Measurements from ENCODE around the gene ARHGAP8.

Gene ARHGAP8

DNA sequence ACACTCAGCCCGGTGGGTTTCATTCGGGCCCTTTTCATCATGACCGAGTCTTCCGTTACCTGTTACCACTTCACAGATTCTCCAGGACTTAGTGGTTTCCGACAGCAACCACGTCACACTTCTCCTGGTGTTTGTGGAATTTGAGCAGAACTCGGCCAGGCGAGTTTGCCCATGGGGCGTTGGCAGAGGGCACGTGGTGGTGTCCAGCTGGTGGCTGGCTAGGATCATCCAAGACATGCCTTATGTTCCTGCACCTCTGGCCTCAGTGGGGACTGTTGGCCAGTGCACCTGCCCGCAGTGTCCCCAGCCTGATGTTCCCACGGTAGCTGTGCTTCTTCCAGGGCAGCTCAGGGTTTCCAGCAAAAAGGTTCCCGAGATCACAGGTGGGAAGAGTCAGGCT is 87.3 kb downstream of the ARHGAP8 start:
- H3K4me3 ChIP-seq (ENCODE audit: low read depth, low read length), result no peak overlapping the region
- TF ChIP-seq CTCF (IDR thresholded peaks at IDR 0.05; ENCODE audit: borderline replicate concordance, insufficient read depth, low read depth, low read length), result no peak

DNA sequence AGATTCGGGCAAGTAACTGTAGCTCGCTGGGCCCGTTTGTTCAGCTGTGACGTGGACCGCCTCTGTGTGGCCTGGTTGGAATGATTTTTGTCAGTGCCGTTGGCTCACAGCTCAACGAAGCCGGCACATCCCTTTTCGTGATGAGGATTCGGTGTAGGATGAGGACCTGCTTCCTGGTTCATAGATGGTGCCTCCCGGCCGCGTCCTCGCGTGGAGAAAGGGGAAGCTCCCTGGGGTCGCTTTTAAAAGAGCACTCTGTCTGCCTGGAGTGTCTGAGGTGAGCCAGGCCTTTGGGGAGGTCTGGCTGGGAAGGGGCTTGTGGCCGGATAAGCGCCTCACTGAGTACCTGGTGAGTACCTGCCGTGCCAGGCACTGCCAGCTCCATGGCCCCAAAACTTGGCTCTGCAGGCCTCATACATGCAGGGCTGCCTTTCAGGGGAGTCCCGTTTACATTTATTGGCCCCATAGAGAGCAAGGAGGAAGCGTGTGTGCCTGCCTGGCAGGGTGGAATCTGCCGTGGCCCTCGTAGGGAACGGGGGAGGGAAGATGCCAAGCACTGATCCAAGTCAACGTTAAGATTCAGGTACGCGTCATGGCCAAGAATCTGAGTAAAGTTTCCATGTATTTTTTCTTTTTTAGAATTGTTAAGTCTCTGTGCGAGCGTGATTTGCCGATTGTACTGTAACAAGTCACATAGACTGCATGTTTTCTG is 88.4 kb downstream of the ARHGAP8 start:
- no peak for TF ChIP-seq CTCF (IDR thresholded peaks at IDR 0.05; ENCODE audit: borderline replicate concordance, insufficient read depth, low read depth, low read length)
- no peak overlapping the region for H3K4me3 ChIP-seq (ENCODE audit: low read depth, low read length)

DNA sequence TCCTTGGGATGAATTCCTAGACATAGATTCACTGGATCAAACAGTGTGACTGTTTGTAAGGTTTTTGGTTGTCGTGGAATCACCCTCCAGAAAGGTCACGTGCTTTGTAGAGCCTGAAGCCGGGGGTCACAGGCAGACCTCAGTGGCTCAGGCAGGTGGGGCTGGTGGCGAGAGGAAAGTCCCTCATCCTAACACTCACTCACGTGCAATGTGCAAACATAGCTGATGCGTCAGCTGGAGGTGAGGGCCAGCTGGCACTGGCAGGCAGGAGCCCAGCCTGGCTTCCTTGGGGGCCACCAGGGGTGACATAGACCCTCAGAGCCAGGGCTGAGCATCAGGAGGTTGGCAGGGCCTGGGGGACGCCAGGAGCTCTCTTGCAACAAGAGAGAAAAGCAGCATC is 90.0 kb downstream of the ARHGAP8 start:
- H3K4me3 ChIP-seq (ENCODE audit: low read depth, low read length), result no peak overlapping the region
- TF ChIP-seq CTCF (IDR thresholded peaks at IDR 0.05; ENCODE audit: borderline replicate concordance, insufficient read depth, low read depth, low read length), result no peak

DNA sequence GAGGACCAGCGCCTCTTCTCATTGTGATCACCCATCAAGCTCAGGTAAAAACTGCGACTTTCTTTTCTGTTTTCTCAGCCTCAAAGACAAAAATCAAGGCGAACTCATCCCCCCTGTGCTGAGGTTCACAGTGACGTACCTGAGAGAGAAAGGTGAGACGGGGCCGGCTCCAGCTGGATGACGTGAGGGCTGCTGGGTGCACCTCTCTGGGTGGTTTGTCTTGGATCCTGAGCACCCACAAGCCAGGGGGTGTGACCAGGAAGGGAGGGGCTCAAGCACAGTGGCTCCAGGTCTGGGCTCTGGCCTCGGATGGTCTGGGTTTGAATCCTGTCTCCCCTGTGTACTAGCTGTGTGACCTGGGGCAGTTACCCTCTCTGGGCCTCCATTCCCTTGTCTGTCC is 92.8 kb downstream of the ARHGAP8 start:
- H3K4me3 ChIP-seq (ENCODE audit: low read depth, low read length), result no peak overlapping the region
- TF ChIP-seq CTCF (IDR thresholded peaks at IDR 0.05; ENCODE audit: borderline replicate concordance, insufficient read depth, low read depth, low read length), result no peak

GRCh38 chr22:44845796-44846720 is 93.7 kb downstream of the ARHGAP8 start:
- no peak for TF ChIP-seq CTCF (IDR thresholded peaks at IDR 0.05; ENCODE audit: borderline replicate concordance, insufficient read depth, low read depth, low read length)
- H3K4me3 ChIP-seq (ENCODE audit: low read depth, low read length), result no peak overlapping the region

GRCh38 chr22:44846726-44847275 is 94.4 kb downstream of the ARHGAP8 start:
- no peak overlapping the region for H3K4me3 ChIP-seq (ENCODE audit: low read depth, low read length)
- no peak for TF ChIP-seq CTCF (IDR thresholded peaks at IDR 0.05; ENCODE audit: borderline replicate concordance, insufficient read depth, low read depth, low read length)
